Mesenchymal stem cell (in vitro differentiated cells and primary cell): ENCODE data around the gene TENM3.
A peak's percentile ranks its signal among the peaks of the same experiment; 100 is the strongest.
"Not testable (repeated sequence)": the region's sequence is repeated elsewhere in the genome, so short reads cannot be mapped to it uniquely, and the experiment has no call there.

Experiments
- DNase-seq: peaks from one replicate; pipeline ENCODE4 v3.0.0-alpha.2; 2013
- H2AFZ ChIP-seq: one replicate; pipeline ENCODE4 v1.6.1; 2013; ENCODE audit warnings: low read depth, mild to moderate bottlenecking, control low read depth, inconsistent platforms, low read length, moderate library complexity
- H2AK5ac ChIP-seq: 2 replicates; pipeline ENCODE4 v1.6.1; 2013; ENCODE audit warnings: low read length, moderate library complexity, mild to moderate bottlenecking, inconsistent platforms; ENCODE audit not compliant: severe bottlenecking
- H2BK120ac ChIP-seq: one replicate; pipeline ENCODE4 v1.6.1; 2013; ENCODE audit warnings: low read depth, mild to moderate bottlenecking, inconsistent platforms, low read length, moderate library complexity
- H2BK12ac ChIP-seq, 2 experiments: one replicate each; pipeline ENCODE4 v1.6.1; 2013; ENCODE audit warnings: inconsistent platforms in 2 of 2, low read length in 2 of 2, mild to moderate bottlenecking in 2 of 2, moderate library complexity in 2 of 2, control low read depth in 1 of 2
- H2BK15ac ChIP-seq: one replicate; pipeline ENCODE4 v1.6.1; 2013; ENCODE audit warnings: mild to moderate bottlenecking, low read depth, inconsistent platforms; ENCODE audit not compliant: poor library complexity, severe bottlenecking
- H2BK5ac ChIP-seq: 2 replicates; pipeline ENCODE4 v1.6.1; 2013; ENCODE audit warnings: low read depth, mild to moderate bottlenecking, low read length, control low read depth, inconsistent platforms; ENCODE audit not compliant: poor library complexity, severe bottlenecking
- H3K14ac ChIP-seq, 2 experiments: one replicate each; pipeline ENCODE4 v1.6.1; 2013; ENCODE audit warnings: inconsistent platforms in 2 of 2, low read length in 2 of 2, control low read depth in 1 of 2, mild to moderate bottlenecking in 1 of 2, moderate library complexity in 1 of 2
- H3K18ac ChIP-seq, 2 experiments: one replicate each; pipeline ENCODE4 v1.6.1; 2013; ENCODE audit warnings: inconsistent platforms in 2 of 2, low read length in 2 of 2, control low read depth in 1 of 2, low read depth in 1 of 2, mild to moderate bottlenecking in 1 of 2
- H3K23ac ChIP-seq, 2 experiments: one replicate each; pipeline ENCODE4 v1.6.1; 2013; ENCODE audit warnings: inconsistent platforms in 2 of 2, low read length in 2 of 2, mild to moderate bottlenecking in 2 of 2, moderate library complexity in 2 of 2, control low read depth in 1 of 2
- H3K27ac ChIP-seq: 2 replicates; pipeline ENCODE4 v1.5.1; 2013; ENCODE audit warnings: mild to moderate bottlenecking, moderate library complexity, low read length, control low read depth, inconsistent platforms; ENCODE audit not compliant: poor library complexity, severe bottlenecking
- H3K27me3 ChIP-seq, 2 experiments: 2 replicates each; pipeline versions ENCODE4 v1.6.1 to v1.7.0; 2013; ENCODE audit warnings: low read length in 2 of 2, mild to moderate bottlenecking in 2 of 2, moderate library complexity in 2 of 2, control low read depth in 1 of 2, inconsistent platforms in 1 of 2; ENCODE audit not compliant: control insufficient read depth in 1 of 2, insufficient read depth in 1 of 2
- H3K36me3 ChIP-seq, 2 experiments: 2 replicates each; pipeline versions ENCODE4 v1.6.1 to v1.7.0; 2013; ENCODE audit warnings: low read length in 2 of 2, control low read depth in 1 of 2, inconsistent platforms in 1 of 2, low read depth in 1 of 2, mild to moderate bottlenecking in 1 of 2; ENCODE audit not compliant: insufficient read depth in 2 of 2, control insufficient read depth in 1 of 2
- H3K4ac ChIP-seq, 2 experiments: one replicate each; pipeline ENCODE4 v1.6.1; 2013; ENCODE audit warnings: inconsistent platforms in 2 of 2, low read length in 2 of 2, mild to moderate bottlenecking in 2 of 2, moderate library complexity in 2 of 2, control low read depth in 1 of 2, low read depth in 1 of 2
- H3K4me1 ChIP-seq: 2 replicates; pipeline ENCODE4 v1.6.1; 2013; ENCODE audit warnings: low read depth, low read length, control low read depth; ENCODE audit not compliant: control insufficient read depth, insufficient read depth
- H3K4me2 ChIP-seq: 2 replicates; pipeline ENCODE4 v1.6.1; 2013; ENCODE audit warnings: low read length, mild to moderate bottlenecking, inconsistent platforms; ENCODE audit not compliant: poor library complexity, severe bottlenecking
- H3K4me3 ChIP-seq, 2 experiments: 2 replicates each; pipeline versions ENCODE4 v1.5.1 to v1.7.0; 2013; ENCODE audit warnings: low read length in 2 of 2, mild to moderate bottlenecking in 2 of 2, control low read depth in 1 of 2, low read depth in 1 of 2; ENCODE audit not compliant: insufficient read depth in 1 of 2
- H3K79me1 ChIP-seq: replicated peaks from 2 replicates; pipeline ENCODE4 v1.6.1; 2013; ENCODE audit warnings: mild to moderate bottlenecking, control low read depth, low read length, inconsistent platforms; ENCODE audit not compliant: poor library complexity, severe bottlenecking
- H3K9ac ChIP-seq: 2 replicates; pipeline ENCODE4 v1.7.0; 2013; ENCODE audit warnings: mild to moderate bottlenecking, low read length, moderate library complexity
- H3K9me3 ChIP-seq: 2 replicates; pipeline ENCODE4 v1.7.0; 2013; ENCODE audit warnings: mild to moderate bottlenecking, low read length; ENCODE audit not compliant: control insufficient read depth
- H4K8ac ChIP-seq: one replicate; pipeline ENCODE4 v1.6.1; 2013; ENCODE audit warnings: inconsistent platforms, mild to moderate bottlenecking, low read length, moderate library complexity
- H4K91ac ChIP-seq: one replicate; pipeline ENCODE4 v1.6.1; 2013; ENCODE audit warnings: mild to moderate bottlenecking, low read length, inconsistent platforms
- WGBS: methylation state at CpG from one replicate; pipeline ENCODE4 v1.1.7; 2013; ENCODE audit warnings: mixed read lengths; 5-methylcytosine and 5-hydroxymethylcytosine counted together

TENM3 gene

DNA sequence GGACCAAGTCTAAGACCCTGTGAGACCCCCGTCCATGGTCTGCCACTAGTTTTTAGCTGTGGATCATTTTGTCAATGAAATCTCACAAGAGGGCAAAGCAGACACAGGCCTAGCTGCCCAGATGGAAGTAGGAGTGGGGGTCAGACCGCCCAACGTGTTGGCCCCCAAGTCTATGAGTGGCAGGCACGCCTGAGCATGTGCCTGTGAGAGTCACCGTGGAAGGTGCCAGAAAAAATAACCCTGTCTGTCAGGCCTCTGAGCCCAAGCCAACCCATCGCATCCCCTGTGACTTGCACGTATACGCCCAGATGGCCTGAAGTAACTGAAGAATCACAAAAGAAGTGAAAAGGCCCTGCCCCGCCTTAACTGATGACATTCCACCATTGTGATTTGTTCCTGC lies 570.9 kb downstream of the TENM3 start:
- not testable (repeated sequence) for H4K8ac ChIP-seq, H3K27ac ChIP-seq, H2AFZ ChIP-seq, H3K4ac ChIP-seq, H3K23ac ChIP-seq, H3K18ac ChIP-seq, H3K9me3 ChIP-seq, H3K4me2 ChIP-seq, H3K27me3 ChIP-seq, H2BK12ac ChIP-seq, DNase-seq, H2BK5ac ChIP-seq, H2BK120ac ChIP-seq, H3K4me3 ChIP-seq, H3K14ac ChIP-seq, H3K79me1 ChIP-seq, H4K91ac ChIP-seq, H2AK5ac ChIP-seq, H3K36me3 ChIP-seq, H2BK15ac ChIP-seq, H3K9ac ChIP-seq
- WGBS: 95% methylated on average over 8 of the region's 9 CpGs
- H3K4me1 ChIP-seq: peaks cover 12% of the 10 kb centered on the region

DNA sequence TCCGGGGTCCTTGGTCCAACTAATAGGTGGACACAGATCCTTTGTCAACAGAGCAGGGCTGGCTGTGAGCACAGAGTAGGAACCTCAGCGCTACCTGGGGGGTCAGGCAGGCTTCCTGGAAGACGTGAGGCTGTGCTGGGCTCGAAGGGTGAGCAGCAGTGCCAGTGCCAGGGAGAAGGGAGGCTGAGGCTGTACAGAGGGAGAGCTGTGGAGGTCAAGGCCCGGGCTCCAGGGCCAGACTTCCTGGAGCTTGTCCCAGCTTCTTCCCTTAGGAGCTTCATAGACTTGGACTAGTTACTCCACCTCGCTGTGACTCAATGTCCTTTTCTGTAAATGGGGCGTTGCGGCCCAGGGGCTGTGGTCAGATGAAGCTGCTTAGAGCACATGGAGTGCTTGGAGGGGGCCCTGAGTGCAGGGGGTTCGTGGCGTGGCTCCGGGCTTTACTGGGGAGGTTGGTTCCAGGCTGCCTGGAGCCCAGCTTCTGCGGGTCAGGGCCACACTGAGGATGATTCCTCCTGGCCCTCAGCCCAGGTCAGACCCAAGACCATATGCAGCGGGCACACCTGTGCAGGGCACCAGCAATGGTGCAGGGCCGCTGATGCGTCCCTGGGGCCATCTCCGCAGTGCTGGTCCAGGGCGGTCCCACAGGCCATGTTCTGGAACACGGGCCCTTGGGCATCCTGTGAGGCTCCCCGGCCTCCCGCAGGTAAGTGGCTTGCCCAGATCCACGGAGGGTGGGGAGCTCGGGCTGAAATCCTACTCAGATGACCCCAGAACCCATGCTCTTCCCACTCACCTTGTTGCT lies 575.9 kb downstream of the TENM3 start:
- no peak overlapping the region for H3K27ac ChIP-seq
- no peak overlapping the region for H2BK120ac ChIP-seq
- no peak overlapping the region for H2BK5ac ChIP-seq
- H3K18ac ChIP-seq: no peak overlapping the region
- H3K9ac ChIP-seq: no peak overlapping the region
- no peak overlapping the region for H3K14ac ChIP-seq
- no peak overlapping the region for H3K4me3 ChIP-seq
- no peaks in the 10 kb centered on the region for H3K79me1 ChIP-seq
- H3K4me1 ChIP-seq: no peaks in the 10 kb centered on the region
- 91% methylated on average over 22 of the region's 22 CpGs for WGBS
- H2BK15ac ChIP-seq: no peak overlapping the region
- DNase-seq: no peak
- H3K23ac ChIP-seq: no peak overlapping the region
- no peak overlapping the region for H2BK12ac ChIP-seq
- H4K91ac ChIP-seq: peak overlapping the region; percentile 22
- no peak overlapping the region for H2AFZ ChIP-seq
- H3K4me2 ChIP-seq: no peak overlapping the region
- H3K9me3 ChIP-seq: no peaks in the 10 kb centered on the region
- H4K8ac ChIP-seq: no peak overlapping the region
- H3K27me3 ChIP-seq: no peaks in the 10 kb centered on the region
- H3K36me3 ChIP-seq: no peaks in the 10 kb centered on the region
- H2AK5ac ChIP-seq: no peak overlapping the region
- no peak overlapping the region for H3K4ac ChIP-seq

DNA sequence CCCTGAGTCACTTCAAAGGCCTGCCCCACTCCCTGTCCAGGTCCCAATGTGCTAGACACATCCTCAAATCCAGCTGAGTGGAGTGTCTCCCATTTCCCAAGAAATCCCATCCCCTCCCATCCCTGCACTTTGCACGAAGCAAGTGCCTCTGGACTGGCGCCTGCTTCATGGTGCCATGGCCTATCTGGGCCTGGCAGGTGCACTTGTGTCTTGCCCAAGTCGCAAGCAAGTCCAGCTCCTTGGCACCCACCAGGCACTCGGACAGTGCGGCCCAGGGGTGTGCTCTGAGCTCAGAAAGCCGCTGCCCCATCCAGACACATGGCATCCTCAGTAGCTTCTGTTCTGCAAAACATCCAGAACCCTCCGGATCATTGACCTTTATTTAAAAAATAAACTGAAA lies 576.5 kb downstream of the TENM3 start:
- H2AFZ ChIP-seq: no peak overlapping the region
- H3K79me1 ChIP-seq: no peaks in the 10 kb centered on the region
- H3K23ac ChIP-seq: no peak overlapping the region
- H3K4ac ChIP-seq: no peak overlapping the region
- H3K36me3 ChIP-seq: no peaks in the 10 kb centered on the region
- no peaks in the 10 kb centered on the region for H3K4me1 ChIP-seq
- no peak overlapping the region for H2BK120ac ChIP-seq
- no peak overlapping the region for H3K9ac ChIP-seq
- no peak overlapping the region for H2BK12ac ChIP-seq
- H2BK15ac ChIP-seq: no peak overlapping the region
- no peak overlapping the region for H4K91ac ChIP-seq
- no peak for DNase-seq
- no peak overlapping the region for H3K27ac ChIP-seq
- no peak overlapping the region for H2BK5ac ChIP-seq
- no peaks in the 10 kb centered on the region for H3K27me3 ChIP-seq
- no peak overlapping the region for H4K8ac ChIP-seq
- no peak overlapping the region for H3K18ac ChIP-seq
- no peaks in the 10 kb centered on the region for H3K9me3 ChIP-seq
- no peak overlapping the region for H2AK5ac ChIP-seq
- H3K4me3 ChIP-seq: no peak overlapping the region
- H3K4me2 ChIP-seq: no peak overlapping the region
- H3K14ac ChIP-seq: no peak overlapping the region
- WGBS: 90% methylated on average over 5 of the region's 7 CpGs

DNA sequence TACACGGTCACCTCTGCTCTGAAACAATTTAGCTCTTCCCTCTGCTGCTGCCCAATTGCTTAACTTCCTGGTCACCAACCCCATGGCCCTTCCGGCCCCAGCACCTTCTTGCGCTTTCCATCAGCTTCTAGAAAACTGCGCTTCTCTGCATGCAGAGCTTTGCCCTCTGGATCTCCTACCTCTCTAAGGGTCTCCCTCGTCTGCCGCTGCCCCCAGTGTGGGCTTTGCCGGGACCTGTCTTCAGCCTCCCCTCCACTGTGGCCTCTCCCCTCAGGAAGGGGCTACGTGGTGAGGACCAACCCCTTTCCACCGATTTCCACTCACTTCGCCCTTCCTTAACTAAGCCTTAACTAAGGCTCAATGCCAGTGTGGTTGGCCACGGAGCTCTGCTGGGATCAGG lies 579.4 kb downstream of the TENM3 start:
- H3K18ac ChIP-seq: no peak overlapping the region
- no peak overlapping the region for H3K9ac ChIP-seq
- H3K4me1 ChIP-seq: no peaks in the 10 kb centered on the region
- no peak overlapping the region for H3K4ac ChIP-seq
- H3K36me3 ChIP-seq: no peaks in the 10 kb centered on the region
- H4K8ac ChIP-seq: no peak overlapping the region
- no peak overlapping the region for H3K4me3 ChIP-seq
- no peak for DNase-seq
- H3K9me3 ChIP-seq: no peaks in the 10 kb centered on the region
- H2AFZ ChIP-seq: no peak overlapping the region
- WGBS: 88% methylated on average over 8 of the region's 11 CpGs
- no peak overlapping the region for H2AK5ac ChIP-seq
- no peak overlapping the region for H3K27ac ChIP-seq
- H3K14ac ChIP-seq: no peak overlapping the region
- no peak overlapping the region for H2BK12ac ChIP-seq
- H4K91ac ChIP-seq: no peak overlapping the region
- H3K79me1 ChIP-seq: no peaks in the 10 kb centered on the region
- H2BK5ac ChIP-seq: no peak overlapping the region
- no peaks in the 10 kb centered on the region for H3K27me3 ChIP-seq
- H3K23ac ChIP-seq: no peak overlapping the region
- H3K4me2 ChIP-seq: no peak overlapping the region
- no peak overlapping the region for H2BK120ac ChIP-seq
- no peak overlapping the region for H2BK15ac ChIP-seq
